Natural killer cell (primary cell): ENCODE results near the gene HIC1. TPM values are rescaled to one million over a fixed set of nuclear protein-coding genes. Genes with fewer than 3 reads are reported as not detected.
"Not testable (repeated sequence)": the region's sequence is repeated elsewhere in the genome, so short reads cannot be mapped to it uniquely, and the experiment has no call there.

Experiments used
- ATAC-seq, 3 donors: fragments of 150-1000 bp in 2 of 3; fragments of 200-7000 bp in 1 of 3; cut with Tn5 transposase; 1 replicate in 1 of 3; 2 replicates in 2 of 3; pipeline ENCODE4 v1.10.0; 2021; ENCODE audit warnings: mild to moderate bottlenecking in 2 of 3, moderate library complexity in 2 of 3
- DNase-seq, 2 donors: peaks; one replicate each; pipeline versions ENCODE4 v3.0.0 to v3.0.0-alpha.2; 2013 to 2021; ENCODE audit warnings: mixed read lengths in 1 of 2
- H3K27ac ChIP-seq: one replicate; pipeline ENCODE4 v1.5.1; 2013; ENCODE audit warnings: mild to moderate bottlenecking, low read length
- H3K27me3 ChIP-seq: one replicate; pipeline ENCODE4 v1.6.1; 2013; ENCODE audit warnings: low read length; ENCODE audit not compliant: control insufficient read depth, insufficient read depth
- H3K36me3 ChIP-seq: one replicate; pipeline ENCODE4 v1.6.1; 2013; ENCODE audit warnings: low read length; ENCODE audit not compliant: control insufficient read depth, insufficient read depth
- H3K4me1 ChIP-seq: one replicate; pipeline ENCODE4 v1.6.1; 2013; ENCODE audit warnings: low read length; ENCODE audit not compliant: control insufficient read depth, insufficient read depth
- H3K4me3 ChIP-seq: one replicate; pipeline ENCODE4 v1.5.1; 2013; ENCODE audit warnings: low read length
- H3K9me3 ChIP-seq: one replicate; pipeline ENCODE4 v1.6.1; 2013; ENCODE audit warnings: low read length; ENCODE audit not compliant: control insufficient read depth, insufficient read depth
- H3K27ac Mint-ChIP-seq, 2 donors: one replicate each; pipeline ENCODE4 v1.8.0; 2022; ENCODE audit warnings: mild to moderate bottlenecking in 2 of 2, mixed read lengths in 2 of 2, moderate library complexity in 1 of 2
- H3K27me3 Mint-ChIP-seq, 2 donors: one replicate each; pipeline ENCODE4 v1.8.0; 2022; ENCODE audit warnings: low read depth in 2 of 2, mixed read lengths in 2 of 2
- H3K36me3 Mint-ChIP-seq: one replicate; pipeline ENCODE4 v1.8.0; 2022; ENCODE audit warnings: mixed read lengths
- H3K4me1 Mint-ChIP-seq, 2 donors: one replicate each; pipeline ENCODE4 v1.8.0; 2022; ENCODE audit warnings: mixed read lengths in 2 of 2
- H3K4me3 Mint-ChIP-seq: one replicate; pipeline ENCODE4 v1.8.0; 2022; ENCODE audit warnings: mild to moderate bottlenecking, moderate library complexity, mixed read lengths
- H3K9me3 Mint-ChIP-seq, 2 donors: one replicate each; pipeline ENCODE4 v1.8.0; 2022; ENCODE audit warnings: mixed read lengths in 2 of 2
- CTCF ChIP-seq: fragments of 200-600 bp; IDR thresholded peaks from one replicate; pipeline ENCODE4 v1.8.0; 2022; ENCODE audit warnings: antibody characterized with exemption
- WGBS: methylation state at CpG from one replicate; pipeline ENCODE4 v1.1.7; 2013; ENCODE audit warnings: missing lambda C conversion rate; ENCODE audit not compliant: insufficient coverage; 5-methylcytosine and 5-hydroxymethylcytosine counted together
- intact Hi-C: fragments of 100-400 bp; cut with micrococcal nuclease; formaldehyde crosslinking; loops from one replicate; pipeline ENCODE4 v1.14.2; 2022
- total RNA-seq, 4 donors: library from RNA; stranded (reverse); fragments of 120-200 nt in 1 of 4; gene quantifications; one replicate each; pipeline versions ENCODE4 v1.2.3 to v1.2.4, GENCODE V29; 2013 to 2022

Gene HIC1
- total RNA-seq, 3 donors from 2014 or later (not counting 1 experiment from before 2014, with no cell fraction given) = 19.2 to 26.4 (median 20.7) TPM

- H3K27me3 ChIP-seq = peaks cover 5% of the 10 kb centered on the region
- Mint-ChIP-seq H3K4me3 (no peak overlapping the region), H3K27me3 (peaks cover 6 to 16% of the 10 kb centered on the region in 2 donors), H3K9me3 (no peaks in the 10 kb centered on the region), H3K4me1 (peaks cover 0 to 6% of the 10 kb centered on the region in 2 donors), H3K27ac (no peak overlapping the region), H3K36me3 (no peaks in the 10 kb centered on the region)
- H3K27ac ChIP-seq = no peak overlapping the region
- 51% methylated on average over 24 of the region's 24 CpGs for WGBS
- H3K4me3 ChIP-seq = no peak overlapping the region
- ATAC-seq (peak; percentile 15 to 40 (median 21)), DNase-seq (no peak)
- no peak for TF ChIP-seq CTCF
- no peaks in the 10 kb centered on the region for H3K36me3 ChIP-seq
- intact Hi-C loops = no loop called here
- H3K9me3 ChIP-seq = no peaks in the 10 kb centered on the region
- H3K4me1 ChIP-seq = peaks cover 5% of the 10 kb centered on the region
These were observed 43.2 kb upstream of the HIC1 start for GRCh38 chr17:2011411-2012371.

GRCh38 chr17:2012499-2012898 lies 42.4 kb upstream of the HIC1 start:
- H3K36me3 ChIP-seq = no peaks in the 10 kb centered on the region
- no peaks in the 10 kb centered on the region for H3K36me3 Mint-ChIP-seq
- peaks cover 5% of the 10 kb centered on the region for H3K4me1 ChIP-seq
- 95% methylated on average over 3 of the region's 4 CpGs for WGBS
- H3K27me3 Mint-ChIP-seq = peaks cover 6 to 16% of the 10 kb centered on the region in 2 donors
- DNase-seq = no peak
- H3K27ac Mint-ChIP-seq = no peak overlapping the region
- no peak overlapping the region for H3K4me3 ChIP-seq
- peaks cover 5% of the 10 kb centered on the region for H3K27me3 ChIP-seq
- peak overlapping the region; percentile 3 for H3K4me3 Mint-ChIP-seq
- no peaks in the 10 kb centered on the region for H3K9me3 Mint-ChIP-seq
- TF ChIP-seq CTCF = no peak
- H3K27ac ChIP-seq = no peak overlapping the region
- intact Hi-C loops = no loop called here
- H3K9me3 ChIP-seq = no peaks in the 10 kb centered on the region
- peaks cover 0 to 6% of the 10 kb centered on the region in 2 donors for H3K4me1 Mint-ChIP-seq
- no peak for ATAC-seq

GRCh38 chr17:2013220-2013993 lies 41.5 kb upstream of the HIC1 start:
- DNase-seq, H3K4me3 ChIP-seq, H3K36me3 ChIP-seq, H3K36me3 Mint-ChIP-seq, H3K9me3 Mint-ChIP-seq, H3K9me3 ChIP-seq, H3K27ac ChIP-seq, H3K4me1 ChIP-seq, ATAC-seq, H3K27ac Mint-ChIP-seq, H3K27me3 ChIP-seq, H3K4me3 Mint-ChIP-seq, H3K4me1 Mint-ChIP-seq, intact Hi-C loops: not testable (repeated sequence)
- H3K27me3 Mint-ChIP-seq = peaks cover 14 to 23% of the 10 kb centered on the region in 2 donors
- WGBS = 95% methylated on average over 5 of the region's 6 CpGs

DNA sequence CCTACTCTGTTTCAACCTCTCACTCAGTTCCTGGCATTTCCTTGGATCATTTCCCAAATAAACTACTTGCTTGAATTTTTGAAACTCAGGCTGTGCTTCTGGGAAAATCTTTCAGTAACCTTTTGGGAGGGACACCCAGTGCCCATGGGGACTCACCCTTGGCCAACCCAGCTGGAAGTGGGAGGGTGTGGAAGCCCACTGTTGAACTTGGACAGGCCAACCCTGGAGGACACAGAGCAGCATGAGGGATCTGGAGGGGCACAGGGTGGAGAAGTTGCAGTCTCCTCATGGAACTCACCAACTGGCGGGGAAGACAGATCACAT lies 40.9 kb upstream of the HIC1 start:
- Histone ChIP-seq H3K9me3 (no peaks in the 10 kb centered on the region), H3K4me1 (peaks cover 5% of the 10 kb centered on the region), H3K36me3 (no peaks in the 10 kb centered on the region), H3K4me3 (no peak overlapping the region), H3K27me3 (peaks cover 5% of the 10 kb centered on the region), H3K27ac (no peak overlapping the region)
- Mint-ChIP-seq H3K27me3 (peaks cover 15 to 22% of the 10 kb centered on the region in 2 donors), H3K4me1 (peaks cover 0 to 6% of the 10 kb centered on the region in 2 donors), H3K4me3 (no peak overlapping the region), H3K36me3 (no peaks in the 10 kb centered on the region), H3K9me3 (no peaks in the 10 kb centered on the region), H3K27ac (no peak overlapping the region)
- intact Hi-C loops = no loop called here
- 90% methylated on average over 1 of the region's 1 CpG for WGBS
- no peak for ATAC-seq
- no peak for DNase-seq
- no peak for TF ChIP-seq CTCF
